Activated CD8-positive, alpha-beta memory T cell treated with anti-CD3 and anti-CD28 coated beads for 4 hours (primary cell): ENCODE data around the gene ROCK2.

ENCODE experiments used
- DNase-seq, 2 donors: peaks; one replicate each; pipeline ENCODE4 v3.0.0-alpha.2; 2020; ENCODE audit warnings: low read depth in 2 of 2

The ROCK2 gene

DNA sequence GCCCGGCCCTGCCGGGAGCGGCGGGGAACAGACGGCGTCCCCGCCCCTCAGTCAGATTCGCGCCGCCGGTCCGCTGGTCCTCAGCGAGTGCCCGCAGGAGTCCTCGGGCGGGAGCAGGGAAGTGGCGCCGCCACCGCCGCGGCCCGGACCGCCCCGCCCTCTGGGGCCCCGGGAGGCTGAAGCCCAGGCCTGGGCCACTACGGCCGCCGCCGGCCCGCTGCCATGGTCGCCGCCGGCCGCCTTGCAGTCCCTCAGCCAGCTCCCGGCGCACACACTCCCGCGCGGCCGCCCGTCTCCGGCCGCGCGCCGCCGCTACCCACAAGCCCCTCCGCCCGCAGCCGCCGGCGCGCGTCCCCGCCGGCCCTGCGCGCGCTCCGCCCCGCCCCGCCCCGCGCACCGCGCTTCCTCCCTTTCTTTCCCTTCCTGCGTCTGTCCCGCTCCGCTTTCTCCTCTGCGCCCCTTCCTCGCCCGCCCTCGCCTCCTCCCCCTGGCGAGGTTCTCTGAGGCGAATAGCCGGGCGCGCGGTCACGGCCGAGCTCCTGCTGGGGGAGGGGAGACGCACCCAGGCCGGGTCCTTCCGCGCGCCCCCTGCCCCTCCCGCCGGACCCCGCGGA, at the start of gene ROCK2:
Gene ROCK2 (minus strand): TSS at position 295 of the 614 bp plus-strand sequence. CDS start 500 bp downstream, outside the sequence.
- peak; percentile 26 to 37 for DNase-seq

DNA sequence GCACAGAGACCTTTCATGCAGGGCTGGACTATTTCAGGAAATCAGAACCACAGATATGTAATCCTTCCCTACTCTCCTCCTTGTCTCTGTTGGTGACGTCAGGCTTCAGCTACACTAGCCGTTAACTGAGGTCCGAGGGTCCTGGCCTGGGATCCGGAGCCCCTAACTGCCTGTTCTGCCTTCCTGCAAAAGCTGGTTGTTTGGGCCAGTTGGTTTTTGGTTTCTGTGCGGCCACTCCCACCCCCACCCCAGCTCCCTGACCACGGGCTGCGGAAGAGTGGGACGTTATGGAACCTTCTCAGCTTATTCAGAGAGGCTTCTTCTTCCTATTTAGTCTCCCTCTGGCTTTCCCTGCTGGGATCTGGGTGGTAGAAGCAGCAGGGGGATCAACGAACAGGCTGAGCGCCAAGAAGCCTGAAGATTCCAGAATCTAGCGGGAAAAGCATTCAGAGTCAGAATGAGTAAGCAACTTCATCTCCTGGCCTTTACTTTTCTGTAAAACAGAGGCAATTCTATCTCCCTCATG, 49.3 kb upstream of the ROCK2 start:
- DNase-seq: no peak

DNA sequence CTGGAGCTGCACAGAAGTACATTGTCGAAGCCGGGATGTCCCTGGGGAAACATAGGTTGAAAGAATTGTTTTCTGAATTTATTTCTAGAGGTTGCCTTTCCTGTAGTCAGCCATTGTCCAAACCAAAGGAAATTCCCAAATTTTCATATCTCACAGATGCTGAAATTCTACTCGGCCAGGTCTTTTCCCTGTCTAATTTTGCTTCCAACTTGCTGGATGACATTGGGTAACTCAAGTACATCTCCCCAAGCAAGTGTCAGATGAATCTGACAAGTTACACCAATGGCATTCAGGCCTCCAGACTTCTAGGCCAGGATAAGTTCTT, 47.5 kb upstream of the ROCK2 start:
- no peak for DNase-seq

DNA sequence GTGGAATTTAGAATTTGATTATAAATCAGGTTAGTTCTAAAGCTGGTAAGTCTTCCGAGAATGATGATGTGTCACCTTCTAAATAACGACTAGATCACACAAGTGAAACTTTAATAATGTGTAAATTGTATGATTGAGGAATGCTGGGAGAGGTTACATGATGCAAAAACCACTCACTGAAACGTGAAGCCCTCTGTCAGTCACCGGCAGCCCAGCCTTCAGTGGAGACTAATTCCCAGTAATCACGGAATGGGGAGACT, 45.9 kb upstream of the ROCK2 start:
- no peak for DNase-seq

DNA sequence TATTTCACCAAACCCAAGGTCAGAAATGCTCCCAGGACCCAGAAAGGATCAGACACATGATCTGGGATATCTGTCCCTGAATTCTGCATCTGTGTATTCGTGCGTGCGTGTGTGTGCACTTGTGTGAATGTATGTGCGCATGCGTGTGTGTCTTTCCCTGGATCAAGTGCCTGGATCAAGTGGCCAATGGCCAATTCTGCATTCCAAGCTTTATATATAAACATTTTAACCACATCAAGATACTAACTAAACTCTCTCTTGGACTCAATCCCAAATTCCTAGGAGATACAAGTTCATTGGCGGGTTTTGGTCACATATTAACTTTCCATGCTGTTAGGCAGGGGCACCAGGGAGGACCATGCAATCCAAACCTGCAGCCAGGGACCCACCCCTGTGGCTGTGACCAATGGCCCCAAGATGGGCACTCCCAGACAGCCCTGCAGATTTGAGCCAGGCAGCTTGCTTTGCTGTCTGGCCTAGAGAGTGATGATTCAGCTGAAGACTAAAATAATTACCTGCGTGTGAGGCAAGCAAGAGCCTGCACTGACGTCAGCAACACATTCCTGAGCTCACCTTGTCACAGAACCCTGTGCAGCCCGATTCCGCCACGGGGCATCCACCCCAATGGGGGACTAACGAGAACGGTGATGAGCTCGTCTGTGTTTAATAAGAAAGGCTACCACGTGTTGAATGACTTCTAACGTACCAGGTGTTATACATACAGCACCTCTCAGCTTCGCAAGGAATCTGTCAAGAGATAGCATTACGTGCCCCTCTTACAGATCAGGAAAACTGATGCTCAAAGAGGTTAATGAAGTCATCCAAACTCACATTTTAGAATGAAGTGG, 45.3 kb upstream of the ROCK2 start:
- DNase-seq: no peak

DNA sequence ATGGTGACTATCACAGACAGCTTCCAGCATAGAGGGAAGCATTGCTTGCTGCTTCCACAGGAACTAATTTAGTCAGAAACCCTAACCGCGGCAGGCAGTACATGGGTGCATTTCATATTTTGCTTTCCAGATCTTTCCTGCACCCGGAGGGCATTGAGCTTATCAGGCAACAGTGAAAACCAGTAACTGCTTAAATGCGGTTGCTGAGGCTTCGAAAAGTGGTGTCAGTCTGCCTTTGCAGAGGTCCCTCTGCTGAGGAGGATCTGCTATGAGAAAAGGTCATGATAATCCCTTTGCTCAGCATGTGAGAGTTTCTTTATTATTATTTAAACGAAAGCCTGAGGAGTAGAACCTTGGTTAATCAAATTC, 44.6 kb upstream of the ROCK2 start:
- no peak for DNase-seq

DNA sequence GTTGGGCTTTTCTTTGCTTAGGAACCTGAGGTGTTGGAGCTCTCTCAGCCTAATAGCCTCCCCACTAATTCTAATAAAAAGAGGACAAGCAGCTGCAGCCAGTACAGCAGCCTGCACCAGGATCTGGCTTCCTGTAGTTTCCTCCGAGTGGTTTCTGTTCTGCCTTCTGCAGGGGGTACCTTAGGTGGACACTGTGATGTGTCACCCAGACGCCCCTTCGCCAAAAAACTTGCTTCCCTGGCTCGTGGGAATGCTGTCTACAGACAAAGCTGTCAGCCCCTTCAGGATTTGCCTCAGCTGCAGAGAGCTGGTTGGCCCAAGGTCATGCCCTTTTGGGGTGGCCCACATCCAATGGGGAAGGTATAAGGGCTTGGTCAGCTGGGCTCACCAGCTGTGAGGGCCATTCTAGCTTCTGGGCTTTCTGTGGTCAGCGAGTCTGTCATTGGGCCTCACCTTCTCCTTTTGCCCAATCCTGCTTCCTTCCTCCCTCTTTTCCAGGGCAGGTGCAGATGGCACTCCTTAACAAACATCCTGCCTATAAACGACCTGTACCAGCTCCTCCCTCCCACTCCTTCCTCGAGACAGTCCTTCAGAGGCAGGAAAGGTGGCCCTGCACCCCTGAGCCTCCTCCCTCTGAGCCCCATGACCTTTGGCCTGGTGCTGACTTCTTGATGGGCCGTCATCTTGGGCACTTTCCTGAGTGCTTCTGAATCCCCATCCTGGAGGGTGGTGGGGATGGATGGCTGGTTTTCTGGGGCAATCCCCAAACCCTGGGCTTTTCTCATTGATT, 44.0 kb upstream of the ROCK2 start:
- no peak for DNase-seq

DNA sequence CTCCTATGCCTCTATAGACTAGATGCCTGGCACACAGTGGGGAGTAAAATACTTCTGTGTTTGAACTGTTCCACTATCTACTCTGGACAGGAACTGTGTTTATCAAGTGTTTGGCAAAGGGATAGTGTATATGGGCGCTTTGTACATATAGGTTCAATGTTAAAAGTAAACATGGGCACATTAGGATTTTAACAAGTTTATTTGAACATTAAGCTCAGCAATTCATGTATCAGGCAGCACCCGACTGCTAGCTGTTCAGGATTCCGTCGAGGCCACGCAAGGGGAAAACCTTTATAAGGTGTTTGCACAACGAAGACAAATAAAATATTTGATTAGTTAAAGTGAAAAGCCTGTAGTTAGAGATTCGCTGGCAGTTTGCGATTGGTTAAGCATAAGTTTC, 43.4 kb upstream of the ROCK2 start:
- no peak for DNase-seq

DNA sequence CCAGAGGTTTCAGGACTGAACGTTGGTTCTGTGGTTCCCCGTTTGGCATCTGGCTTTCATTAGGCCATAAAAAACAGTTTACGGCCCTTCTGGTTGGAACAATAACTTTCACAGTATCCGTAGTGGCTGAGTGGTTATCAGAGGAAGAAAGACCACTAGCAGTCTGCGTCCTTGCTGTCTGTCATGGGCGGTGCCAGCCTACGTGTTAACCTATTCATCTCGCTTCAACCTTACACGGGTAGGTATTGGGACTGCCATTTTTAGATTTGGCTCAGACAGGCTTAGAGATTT, 42.6 kb upstream of the ROCK2 start:
- DNase-seq: no peak

DNA sequence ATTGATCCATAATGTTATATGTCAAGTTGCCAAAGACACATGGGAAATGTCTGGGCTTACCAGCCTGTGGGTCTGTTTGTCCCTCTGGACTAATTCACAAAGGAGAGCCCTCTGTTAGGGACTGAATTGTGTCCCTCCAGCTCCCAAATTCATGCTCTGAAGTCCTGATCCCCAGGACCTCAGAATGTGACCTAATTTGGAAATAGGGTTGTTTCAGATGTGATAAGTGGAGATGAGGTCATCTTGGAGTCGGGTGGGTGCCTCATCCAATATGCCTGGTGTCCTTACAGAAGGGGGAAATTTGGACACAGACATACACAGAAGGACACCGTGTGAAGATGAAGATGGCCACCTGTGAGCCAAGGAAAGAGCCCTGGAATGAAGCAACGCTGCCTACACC, 41.4 kb upstream of the ROCK2 start:
- no peak for DNase-seq

DNA sequence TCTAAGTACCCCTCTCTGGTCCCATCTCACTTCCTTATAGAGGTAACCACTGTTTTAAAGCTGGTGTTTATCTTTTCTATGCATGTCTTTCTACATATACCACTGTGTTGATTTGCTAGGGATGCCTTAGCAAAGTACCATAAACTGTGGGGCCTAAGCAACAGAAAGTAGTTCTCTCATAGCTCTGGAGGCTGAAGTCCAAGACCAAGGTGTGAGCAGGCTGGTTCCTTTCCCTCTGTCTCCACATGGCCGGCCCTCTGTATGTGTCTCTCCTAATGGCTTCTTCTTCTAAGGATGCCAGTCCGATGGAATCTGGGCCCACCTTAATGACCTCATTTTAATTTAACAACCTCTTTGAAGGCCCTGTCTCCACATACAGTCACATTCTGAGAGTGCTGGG, 40.8 kb upstream of the ROCK2 start:
- no peak for DNase-seq

DNA sequence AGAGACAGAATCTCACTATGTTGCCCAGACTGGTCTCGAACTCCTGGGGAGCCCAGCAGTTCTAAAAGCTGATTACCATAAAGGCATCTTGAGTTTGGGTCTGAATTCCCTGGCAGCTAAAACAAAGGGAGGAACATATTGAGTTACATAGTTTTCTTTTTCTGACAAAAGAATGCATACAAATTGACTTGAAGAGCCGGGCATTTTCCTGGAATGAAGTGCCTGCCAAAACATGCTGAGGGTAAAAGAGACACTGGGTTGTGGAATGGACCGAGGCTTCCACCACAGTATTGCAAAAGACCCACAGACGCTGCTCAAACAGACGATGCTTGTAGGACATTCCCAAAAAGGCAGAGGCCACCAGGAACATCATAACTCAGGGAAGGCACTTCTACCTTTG, 35.1 kb upstream of the ROCK2 start:
- DNase-seq: no peak

DNA sequence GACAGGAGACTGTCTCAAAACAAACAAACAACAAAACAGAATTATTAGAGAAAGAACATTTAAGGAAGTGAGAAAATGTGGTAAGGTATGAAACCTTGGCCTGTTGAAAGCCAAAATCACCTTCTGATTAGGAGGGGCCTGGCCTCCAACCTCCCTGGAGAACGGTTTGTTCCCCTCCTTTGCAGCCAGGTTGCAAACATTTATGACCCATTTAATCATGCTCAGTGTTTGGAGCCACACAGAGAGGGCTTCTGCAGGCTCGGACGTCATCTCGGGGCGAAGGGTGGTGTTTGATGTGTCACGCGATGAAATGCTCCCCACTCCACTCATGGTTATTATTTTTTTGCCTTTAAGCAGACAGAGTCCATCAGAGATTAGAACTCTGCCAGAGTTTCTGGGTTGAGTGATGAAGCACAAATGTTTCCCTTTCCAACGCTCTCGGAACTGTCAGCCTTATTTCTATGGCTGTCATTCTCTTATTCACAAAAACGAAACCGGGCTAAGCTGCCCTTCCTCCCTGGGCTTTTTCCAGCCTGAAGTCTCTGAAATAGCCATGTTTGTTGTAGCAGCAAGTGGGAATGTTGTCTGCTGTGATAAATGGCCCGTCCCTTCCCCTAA, 33.6 kb upstream of the ROCK2 start:
- DNase-seq: no peak

DNA sequence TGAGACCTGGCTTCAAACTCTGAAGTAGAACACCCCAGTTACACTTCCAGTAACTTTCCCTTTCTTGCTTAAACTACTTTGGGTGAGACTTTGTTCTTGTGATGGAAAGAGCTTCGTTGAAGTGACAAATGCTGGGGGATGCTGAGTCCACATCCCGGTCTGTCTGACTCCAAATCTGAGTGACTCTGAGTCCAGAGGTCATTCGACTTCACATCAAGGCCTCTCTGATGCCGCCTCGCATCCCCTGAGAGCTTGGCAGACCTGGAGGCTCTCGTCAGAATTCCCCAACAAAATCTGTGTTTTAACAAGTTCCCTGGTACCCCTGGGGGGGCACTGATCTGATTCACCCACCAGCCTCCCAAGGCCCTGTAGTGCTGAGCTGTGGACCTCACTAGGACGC, 31.6 kb upstream of the ROCK2 start:
- DNase-seq: no peak

DNA sequence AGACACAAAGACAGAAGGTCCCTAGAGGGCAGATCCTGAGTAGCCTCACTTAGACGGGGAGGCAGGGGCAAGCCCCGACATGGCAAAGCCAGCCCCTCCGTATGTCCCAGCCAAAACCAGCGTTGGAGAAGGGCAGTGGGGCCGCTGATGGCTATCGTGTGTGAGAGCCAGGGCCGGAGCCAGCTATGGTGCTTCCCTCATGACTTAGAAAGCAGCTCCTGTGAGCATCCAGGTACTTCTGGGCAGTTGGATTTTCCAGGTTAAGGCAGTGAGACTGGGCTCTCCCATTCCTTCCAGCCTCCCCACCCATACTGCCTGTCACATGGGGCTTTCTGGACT, 31.2 kb upstream of the ROCK2 start:
- DNase-seq: no peak

DNA sequence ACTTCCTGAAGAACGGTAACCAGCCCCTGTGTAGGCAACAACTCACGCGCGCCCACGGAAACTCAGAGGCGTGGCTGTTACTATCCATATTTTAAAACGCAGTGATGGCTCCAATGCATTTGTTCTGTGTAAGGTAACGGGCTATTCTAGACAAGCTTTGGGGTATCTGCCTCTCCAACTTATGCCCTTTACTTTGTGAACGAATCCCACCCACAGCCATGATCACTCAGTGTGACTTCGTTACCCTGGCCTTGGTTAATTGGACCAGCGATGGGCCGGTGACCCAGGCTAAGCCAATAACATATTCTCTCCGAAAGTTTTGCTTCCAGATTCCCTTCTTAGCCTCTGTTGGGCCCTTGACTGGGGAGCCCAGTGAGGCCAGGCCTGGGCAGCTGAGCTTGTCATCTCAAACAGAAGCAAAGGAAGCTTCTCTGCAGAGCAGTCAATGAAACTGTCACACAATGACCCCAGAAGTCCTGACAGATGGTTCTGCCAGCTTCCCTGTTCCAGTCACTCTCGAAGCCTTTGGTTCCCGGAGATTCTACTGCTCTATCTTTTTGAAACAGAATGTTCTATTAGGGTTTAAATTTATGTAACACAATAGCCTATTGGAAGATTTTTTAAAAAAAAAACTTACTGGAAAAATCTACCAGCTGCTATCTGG, 30.7 kb upstream of the ROCK2 start:
- no peak for DNase-seq

DNA sequence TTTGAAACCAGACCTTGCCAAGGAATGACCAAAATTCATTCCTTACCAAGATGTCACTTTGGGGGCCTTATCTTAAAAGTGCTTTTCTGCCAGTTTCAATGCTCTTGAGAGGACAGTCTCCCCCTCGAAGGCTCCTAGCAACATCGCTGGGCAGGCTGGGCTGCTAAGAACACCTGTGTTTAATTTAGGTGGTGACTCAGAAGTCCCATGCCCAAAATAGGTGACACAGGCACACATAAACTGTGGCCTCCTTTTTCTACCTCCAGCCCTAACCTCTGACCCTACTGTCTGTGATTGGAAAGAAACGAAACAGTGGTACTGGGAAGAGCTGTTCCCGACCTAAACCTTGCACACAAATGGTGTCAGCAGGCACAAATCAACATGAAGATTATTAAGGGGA, 28.7 kb upstream of the ROCK2 start:
- DNase-seq: no peak

DNA sequence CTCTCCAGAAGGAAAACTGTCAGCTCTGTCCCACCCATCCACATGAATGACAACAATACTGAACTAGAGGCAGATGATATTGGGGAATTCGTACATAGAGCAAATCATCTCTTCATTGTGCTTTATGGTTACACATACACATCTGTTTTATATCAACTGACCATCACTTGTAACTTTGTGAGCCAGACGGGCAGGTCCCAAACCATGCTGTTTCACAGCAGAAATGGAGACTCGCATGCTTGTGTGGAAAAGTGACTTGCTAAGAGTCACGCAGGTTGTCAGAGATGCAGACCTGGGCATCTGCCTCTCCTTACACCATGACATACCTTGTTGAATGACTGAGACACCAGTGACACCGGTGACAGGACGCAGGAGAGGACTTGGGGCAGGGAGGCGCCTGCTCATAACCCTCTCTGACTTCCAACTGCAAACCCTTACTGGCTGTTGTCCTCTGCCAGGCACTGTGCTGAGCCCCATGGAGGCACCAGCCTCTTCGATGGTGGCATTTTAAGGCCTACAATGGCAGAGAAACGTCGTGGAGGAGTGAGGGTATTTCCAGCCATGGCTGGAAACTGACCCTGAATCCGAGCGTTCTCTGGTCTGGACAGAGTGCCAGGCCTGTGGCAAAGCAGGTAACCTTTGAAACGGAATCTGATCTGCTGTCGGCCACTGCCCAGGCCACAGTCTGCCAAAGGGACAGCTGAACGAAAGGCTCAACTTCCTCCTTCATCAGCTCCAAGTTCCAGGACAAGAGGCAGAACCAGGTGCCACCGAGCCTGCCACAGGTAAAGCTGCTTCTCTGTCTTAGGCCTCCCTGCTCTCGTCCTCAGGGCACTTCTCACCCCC, 26.9 kb upstream of the ROCK2 start:
- DNase-seq: no peak

DNA sequence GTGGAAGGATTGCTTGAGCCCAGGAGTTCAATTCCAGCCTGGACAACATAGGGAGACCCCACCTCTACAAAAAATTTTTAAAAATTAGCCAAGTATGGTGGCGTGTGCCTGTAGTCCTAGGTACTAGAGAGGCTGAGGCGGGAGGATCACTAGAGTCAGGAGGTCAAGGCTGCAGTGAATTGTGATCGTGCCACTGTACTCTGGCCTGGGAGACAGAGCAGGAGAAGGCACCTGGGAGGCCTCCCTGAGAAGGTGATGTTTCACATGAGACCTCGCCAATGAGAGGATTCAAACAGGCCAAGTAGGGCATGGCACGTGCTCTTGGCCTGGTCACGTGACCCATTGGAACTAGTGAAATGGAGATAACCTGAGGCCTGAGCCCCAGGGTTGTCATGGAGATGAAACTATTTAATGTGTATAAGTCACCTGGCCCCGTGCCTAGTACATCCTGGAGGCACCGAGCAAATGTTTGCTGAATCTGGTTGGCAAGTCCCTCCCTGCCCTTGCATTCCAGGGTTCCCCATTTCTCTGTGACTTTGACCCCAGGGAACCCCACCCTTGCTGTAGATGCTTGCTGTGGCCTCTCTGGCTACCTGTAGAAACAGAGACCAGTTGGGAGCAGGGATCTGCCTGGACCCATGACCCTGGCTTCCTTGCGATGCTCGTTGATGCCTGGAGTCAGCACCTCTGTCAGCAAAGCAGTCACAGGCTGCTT, 26.1 kb upstream of the ROCK2 start:
- DNase-seq: no peak

DNA sequence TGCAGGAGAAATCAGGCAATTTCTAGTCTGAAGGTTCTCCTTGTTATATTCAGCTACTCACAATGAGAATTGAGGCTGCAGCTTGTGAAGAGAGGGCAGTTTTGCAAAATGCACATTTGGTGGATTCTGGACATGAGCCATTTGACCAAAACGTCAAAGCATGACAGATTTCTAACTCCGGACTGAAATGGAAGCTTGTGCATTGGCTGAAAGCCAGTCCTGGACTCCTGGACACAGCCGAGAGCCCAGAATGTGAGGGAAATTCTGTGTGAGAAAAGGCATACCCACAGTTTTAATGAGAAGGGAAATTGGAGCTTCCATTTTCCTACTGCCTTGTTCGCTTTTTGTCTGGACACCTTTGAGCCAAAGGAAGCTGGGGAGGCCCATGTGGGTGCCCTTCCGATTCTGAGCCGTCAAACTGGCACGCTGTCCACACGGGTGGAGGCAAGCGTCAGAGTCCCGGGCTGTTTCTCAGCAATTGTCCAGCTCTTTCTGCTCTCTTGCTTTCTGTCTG, 23.7 kb upstream of the ROCK2 start:
- no peak for DNase-seq
